GM19193 (cell line): ENCODE results near the gene TXNDC8.

ENCODE experiments used
- POLR2A ChIP-seq: IDR thresholded peaks from 4 replicates; pipeline ENCODE4 v1.6.1; 2011; ENCODE audit not compliant: insufficient read depth, insufficient read length; ENCODE audit errors: extremely low read depth

The TXNDC8 gene

GRCh38 chr9:110303133-110303532, 34.5 kb downstream of the TXNDC8 start:
- TF ChIP-seq POLR2A: no peak

- TF ChIP-seq POLR2A: no peak
Measured at GRCh38 chr9:110298043-110298605, 39.5 kb downstream of the TXNDC8 start.

DNA sequence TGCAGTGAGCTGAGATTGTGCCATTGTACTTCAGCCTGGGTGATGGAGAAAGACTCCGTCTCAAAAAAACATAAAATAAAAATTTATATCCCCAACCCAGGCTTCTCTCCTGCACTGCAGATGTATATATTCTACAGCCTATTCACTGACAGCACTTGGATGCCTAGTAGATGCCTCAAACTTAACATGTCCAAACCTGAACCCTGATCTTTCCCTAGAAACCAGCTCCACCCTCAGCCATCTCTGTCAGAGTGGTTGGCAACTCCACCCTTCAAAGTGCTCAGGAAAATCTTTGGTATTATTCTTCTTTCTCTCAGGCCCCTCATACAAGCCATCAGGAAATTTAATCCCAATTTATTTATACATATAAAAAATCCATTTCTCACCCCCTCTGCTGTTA, 44.4 kb downstream of the TXNDC8 start:
- TF ChIP-seq POLR2A: no peak

DNA sequence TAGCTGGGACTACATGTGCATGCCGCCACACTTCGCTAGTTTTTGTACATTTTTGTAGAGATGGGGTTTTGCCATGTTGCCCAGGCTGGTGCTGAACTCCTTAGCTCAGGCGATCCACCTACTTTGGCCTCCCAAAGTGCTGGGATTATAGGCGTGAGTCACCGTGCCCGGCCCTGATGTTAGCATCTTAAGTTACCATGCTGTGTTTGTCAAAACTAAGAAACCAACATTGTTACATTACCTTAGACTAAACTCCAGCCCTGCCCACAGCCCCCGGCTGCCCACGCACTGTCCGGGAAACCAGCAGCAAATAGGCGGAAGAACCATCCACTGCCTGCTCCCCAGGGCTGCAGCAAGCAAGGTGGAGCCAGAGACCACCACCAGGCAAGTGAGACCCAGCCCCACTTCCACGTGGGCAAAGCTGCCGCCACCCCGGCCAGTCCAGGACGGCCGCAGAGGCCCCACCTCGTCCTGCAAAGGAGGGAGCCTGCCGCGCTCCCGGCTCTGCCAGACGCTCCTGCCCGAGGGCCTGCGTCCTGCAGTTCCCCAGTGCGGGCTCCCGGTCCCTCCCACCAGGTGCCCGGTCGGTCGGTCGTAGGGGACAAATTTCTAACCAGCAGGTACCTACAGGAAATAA, 45.6 kb downstream of the TXNDC8 start:
- TF ChIP-seq POLR2A: no peak

DNA sequence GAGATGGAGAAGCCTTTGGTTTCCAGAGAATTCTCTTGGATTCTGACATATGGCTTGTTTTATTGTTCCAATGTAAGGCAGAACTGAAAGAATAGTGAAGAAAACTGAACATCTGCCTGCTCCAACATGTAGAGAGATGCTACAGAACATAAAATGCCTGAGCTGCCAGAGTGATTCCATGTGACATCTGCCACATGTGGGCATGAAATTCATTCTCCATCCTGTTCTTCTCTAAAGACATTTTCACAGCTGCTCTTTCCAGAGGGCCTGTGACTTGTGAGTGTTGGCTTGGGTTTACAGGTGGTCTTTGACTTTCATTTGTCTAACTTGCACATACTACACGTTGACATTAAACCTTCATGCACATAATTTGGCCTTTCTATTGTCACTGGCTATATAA, 47.7 kb downstream of the TXNDC8 start:
- no peak for TF ChIP-seq POLR2A

GRCh38 chr9:110288503-110288902, 49.2 kb downstream of the TXNDC8 start:
- no peak for TF ChIP-seq POLR2A

GRCh38 chr9:110287289-110287680, 50.4 kb downstream of the TXNDC8 start:
- TF ChIP-seq POLR2A: no peak

GRCh38 chr9:110284211-110284844, 53.3 kb downstream of the TXNDC8 start:
- TF ChIP-seq POLR2A: no peak

DNA sequence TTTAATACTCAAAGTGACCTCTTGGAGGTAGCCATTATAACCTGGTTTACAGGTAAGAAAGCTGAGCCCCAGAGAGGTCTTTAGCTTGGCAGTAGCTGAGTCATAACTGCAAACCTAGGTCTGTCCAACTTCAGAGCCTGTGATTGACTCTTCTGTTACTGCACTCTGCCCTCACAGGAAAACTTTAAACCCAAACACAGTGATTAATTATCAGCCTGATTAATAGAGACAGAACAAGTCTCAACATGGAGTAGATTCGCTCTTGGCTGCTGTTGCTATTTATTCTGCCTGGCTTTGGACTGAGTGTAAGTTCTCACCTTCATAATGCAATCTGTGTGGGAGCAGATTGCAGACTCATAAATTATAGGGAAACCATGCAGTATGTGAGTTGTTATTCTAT, 53.9 kb downstream of the TXNDC8 start:
- no peak for TF ChIP-seq POLR2A

DNA sequence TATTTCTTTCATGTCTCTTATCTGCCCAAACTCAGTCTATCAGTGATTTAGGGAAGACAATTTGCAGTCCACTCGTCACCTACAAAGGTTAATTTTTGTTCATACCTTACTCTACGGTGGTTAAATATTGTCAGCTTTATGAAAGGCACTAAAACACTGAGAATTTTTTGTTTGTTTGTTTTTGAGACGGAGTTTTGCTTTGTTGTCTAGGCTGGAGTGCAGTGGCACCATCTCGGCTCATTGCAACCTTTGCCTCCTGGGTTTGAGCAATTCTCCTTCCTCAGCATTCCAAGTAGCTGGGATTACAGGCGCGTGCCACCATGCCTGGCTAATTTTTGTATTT, 55.0 kb downstream of the TXNDC8 start:
- no peak for TF ChIP-seq POLR2A

- no peak for TF ChIP-seq POLR2A
Measured at GRCh38 chr9:110282018-110282738, 55.5 kb downstream of the TXNDC8 start.

- TF ChIP-seq POLR2A: no peak
Measured at GRCh38 chr9:110278080-110278707, 59.5 kb downstream of the TXNDC8 start.

DNA sequence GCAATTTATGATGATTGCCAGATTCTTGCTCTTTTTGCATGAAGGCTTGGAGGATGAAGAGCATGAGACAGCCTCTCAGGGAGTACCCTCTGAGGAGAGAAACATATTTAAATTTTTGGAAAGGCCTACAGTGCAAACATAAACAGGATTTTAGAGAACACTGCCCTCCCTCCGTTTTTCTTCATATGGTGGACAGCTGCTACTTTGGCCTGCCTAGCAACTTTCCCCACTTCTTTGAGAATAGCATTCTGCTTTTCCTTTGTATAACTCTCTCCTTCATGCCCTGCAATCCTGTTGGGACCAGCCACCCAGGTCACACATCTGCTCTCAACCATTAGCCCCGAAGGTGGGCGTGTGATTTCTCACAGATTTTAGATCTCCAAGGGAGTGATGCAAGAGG, 60.9 kb downstream of the TXNDC8 start:
- TF ChIP-seq POLR2A: no peak

DNA sequence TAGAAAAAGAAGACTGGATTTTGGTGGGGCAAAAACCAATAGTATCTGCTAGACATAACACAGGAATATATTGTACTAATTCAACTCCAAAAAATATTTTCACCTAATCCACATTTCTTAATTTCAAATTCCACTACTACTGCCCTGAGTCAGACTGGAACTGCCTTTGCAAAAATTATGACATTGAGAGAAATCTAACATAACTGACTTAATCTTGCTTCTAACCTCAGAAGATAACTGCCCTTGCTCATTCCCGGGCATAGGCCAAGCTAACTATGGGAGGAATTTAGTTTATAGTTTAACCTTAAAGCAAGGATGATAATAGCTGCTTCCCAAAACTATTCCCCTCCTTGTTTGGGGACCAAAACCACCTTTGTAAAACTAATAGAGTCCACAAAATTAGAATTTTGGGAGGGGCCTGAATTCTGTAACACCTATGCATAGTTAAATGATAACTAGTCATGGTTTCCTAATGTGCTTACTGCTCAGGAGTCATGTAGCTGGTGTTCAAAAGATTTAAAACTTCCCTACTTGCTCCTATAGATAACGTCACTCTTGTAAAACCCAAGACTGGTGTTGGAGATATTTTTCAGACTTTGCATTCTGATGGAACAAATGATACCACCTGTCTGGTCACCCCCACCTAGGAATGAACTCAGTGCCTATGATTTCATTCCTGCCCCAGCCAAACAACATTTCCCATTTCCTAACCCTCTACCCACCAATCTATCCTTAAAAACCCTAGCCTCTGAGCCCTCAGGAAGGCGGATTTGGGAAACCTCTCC, 67.3 kb downstream of the TXNDC8 start:
- no peak for TF ChIP-seq POLR2A

- TF ChIP-seq POLR2A: no peak
Measured at GRCh38 chr9:110266795-110267194, 70.9 kb downstream of the TXNDC8 start.
